Myocyte (in vitro differentiated cells): ENCODE data around the gene NCLN. TPM values are rescaled to one million over a fixed set of nuclear protein-coding genes. Genes with fewer than 3 reads are reported as not detected.
"Not testable (repeated sequence)": the region's sequence is repeated elsewhere in the genome, so short reads cannot be mapped to it uniquely, and the experiment has no call there.

Experiments used
- DNase-seq: peaks from one replicate; pipeline ENCODE4 v3.0.0-alpha.2; 2012; ENCODE audit warnings: low read depth
- total RNA-seq: library from RNA; depleted of rRNA; stranded (reverse); fragments of >200 nt; gene quantifications from 2 replicates; pipeline ENCODE4 v1.2.3, GENCODE V29; 2014

Gene NCLN
- total RNA-seq, 1 donor from 2014 or later: 58.1 TPM

- not testable (repeated sequence) for DNase-seq
Measured at GRCh38 chr19:3154447-3154846, 31.3 kb upstream of the NCLN start.

- DNase-seq: peak; percentile 79
Measured at GRCh38 chr19:3154957-3155736, 30.6 kb upstream of the NCLN start.

GRCh38 chr19:3157096-3157845 is 28.5 kb upstream of the NCLN start:
- DNase-seq: no peak

GRCh38 chr19:3159565-3159964 is 26.2 kb upstream of the NCLN start:
- no peak for DNase-seq

- no peak for DNase-seq
Measured at GRCh38 chr19:3160219-3160618, 25.5 kb upstream of the NCLN start.

GRCh38 chr19:3161453-3161852 is 24.3 kb upstream of the NCLN start:
- DNase-seq: no peak

GRCh38 chr19:3162418-3163229 is 23.1 kb upstream of the NCLN start:
- DNase-seq: peak; percentile 25

GRCh38 chr19:3163230-3163886 is 22.4 kb upstream of the NCLN start:
- peak; percentile 70 for DNase-seq

GRCh38 chr19:3163943-3164342 is 21.8 kb upstream of the NCLN start:
- DNase-seq: no peak

GRCh38 chr19:3167533-3168272 is 18.0 kb upstream of the NCLN start:
- DNase-seq: no peak

- DNase-seq: peak; percentile 19
Measured at GRCh38 chr19:3171894-3172672, 13.6 kb upstream of the NCLN start.

GRCh38 chr19:3172673-3173000 is 13.1 kb upstream of the NCLN start:
- DNase-seq: not testable (repeated sequence)

GRCh38 chr19:3175781-3176714 is 9.7 kb upstream of the NCLN start:
- peak; percentile 95 for DNase-seq

GRCh38 chr19:3176715-3177501 is 8.8 kb upstream of the NCLN start:
- DNase-seq: peak; percentile 84

GRCh38 chr19:3178377-3178972 is 7.3 kb upstream of the NCLN start, which contains the start of gene S1PR4:
TSS of gene S1PR4 (plus strand) at chr19:3178769. CDS start at chr19:3178793, 24 bp downstream.
- no peak for DNase-seq

GRCh38 chr19:3178973-3179738 is 6.6 kb upstream of the NCLN start:
- DNase-seq: no peak
